ENCODE data around the gene PDCD6IP.
"Not testable (repeated sequence)": the region's sequence is repeated elsewhere in the genome, so short reads cannot be mapped to it uniquely, and the experiment has no call there.

PDCD6IP gene

DNA sequence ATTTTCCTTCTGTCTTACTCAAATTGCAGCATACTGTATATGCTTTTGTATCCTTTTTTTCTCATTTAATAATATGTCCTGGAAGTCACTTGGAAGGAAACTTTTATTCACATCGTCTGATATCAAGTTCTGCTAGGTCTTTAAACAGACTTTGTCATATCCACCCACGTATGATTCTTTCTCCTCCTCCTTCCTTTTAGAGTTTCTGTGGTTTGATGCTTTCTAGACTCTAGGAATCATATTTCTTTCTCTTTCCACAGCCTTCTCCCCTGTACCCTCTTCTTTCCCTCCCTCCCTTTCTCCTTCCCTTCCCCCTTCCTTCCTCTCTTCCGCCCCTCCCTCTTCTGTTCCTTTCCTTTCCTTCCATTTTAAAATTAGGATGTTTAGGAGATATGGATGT, 52.2 kb downstream of the PDCD6IP start:
- DNase-seq = not testable (repeated sequence)

DNA sequence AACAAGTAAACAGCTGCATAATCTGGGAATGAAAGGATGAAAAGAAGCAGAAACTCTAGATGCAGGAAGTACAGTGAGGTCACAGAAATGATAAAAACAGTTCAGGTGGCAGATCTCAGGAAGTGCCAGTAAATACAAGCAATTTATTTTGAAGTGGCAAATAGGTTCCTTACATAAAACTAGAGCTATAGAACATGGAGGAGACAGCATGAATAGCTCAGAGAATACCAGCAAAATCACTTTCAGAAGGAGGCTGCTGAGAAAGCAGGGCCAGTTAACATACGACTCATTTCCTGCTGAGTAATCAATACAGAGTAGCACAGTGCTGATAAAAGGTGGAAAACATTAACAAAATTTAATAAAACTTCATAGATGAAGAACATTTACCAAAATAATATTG, 57.0 kb downstream of the PDCD6IP start:
- not testable (repeated sequence) for DNase-seq

DNA sequence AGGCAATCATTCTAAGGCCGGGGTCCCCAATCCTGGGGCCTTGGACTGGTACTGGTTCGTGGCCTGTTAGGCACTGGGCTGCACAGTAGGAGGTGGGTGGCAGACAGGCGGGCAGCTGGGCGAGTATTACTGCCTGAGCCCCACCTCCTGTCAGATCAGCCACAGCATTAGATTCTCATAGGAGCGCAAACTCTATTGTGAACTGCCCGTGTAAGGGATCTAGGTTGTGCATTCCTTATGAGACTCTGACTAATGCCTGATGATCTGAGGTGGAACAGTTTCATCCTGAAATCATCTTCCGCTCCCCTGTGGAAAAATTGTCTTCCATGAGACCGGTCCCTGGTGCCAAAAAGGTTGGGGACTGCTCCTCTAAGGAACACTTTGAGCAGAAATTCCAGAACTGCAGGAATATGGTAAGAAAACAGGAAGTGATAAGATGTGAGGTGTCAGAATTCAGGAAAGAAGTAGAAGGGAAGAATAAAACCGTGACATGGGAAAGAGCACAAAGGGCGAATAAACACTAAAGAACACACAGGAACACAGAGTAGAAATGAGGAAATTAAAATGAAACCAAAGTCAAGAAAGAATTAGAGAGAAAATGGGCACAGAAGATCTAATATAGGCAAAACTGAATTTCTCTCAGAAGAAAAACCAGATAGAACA, 57.6 kb downstream of the PDCD6IP start:
- DNase-seq = no peak

DNA sequence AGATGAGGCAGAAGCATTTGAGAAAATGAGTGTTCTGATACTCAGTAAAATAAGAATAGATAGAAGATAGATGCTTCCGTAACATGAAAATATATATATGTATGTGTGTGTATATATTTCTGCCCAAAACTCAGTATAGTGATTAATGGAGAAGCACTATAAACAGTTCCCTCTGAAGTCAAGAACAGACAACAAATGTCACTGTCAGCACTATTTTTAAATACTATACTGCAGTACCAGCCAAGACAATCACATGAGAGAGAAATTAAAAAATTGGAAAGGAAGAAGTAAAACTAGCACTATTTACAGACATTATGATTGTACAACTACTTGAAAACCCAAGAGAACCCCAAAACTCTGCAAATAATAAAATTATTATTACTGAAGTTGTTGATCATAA, 59.3 kb downstream of the PDCD6IP start:
- DNase-seq = not testable (repeated sequence)

DNA sequence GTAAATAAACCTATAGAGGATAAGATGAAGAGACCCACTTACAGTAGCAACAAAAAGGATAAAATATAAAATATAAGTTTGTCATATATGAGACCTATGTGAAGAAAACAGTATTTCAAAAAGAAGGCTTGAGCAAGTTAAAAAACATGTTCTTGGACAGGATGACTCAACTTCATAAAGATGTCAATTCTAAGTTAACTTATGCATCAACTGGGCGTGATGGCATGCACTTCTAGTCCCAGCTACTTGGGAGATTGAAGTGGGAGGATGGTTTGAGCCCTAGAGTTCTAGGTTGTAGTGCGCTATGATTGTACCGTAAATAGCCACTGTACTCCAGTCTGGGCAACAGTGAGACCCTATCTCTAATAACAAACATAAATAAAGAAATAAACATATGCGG, 59.7 kb downstream of the PDCD6IP start:
- DNase-seq = no peak

DNA sequence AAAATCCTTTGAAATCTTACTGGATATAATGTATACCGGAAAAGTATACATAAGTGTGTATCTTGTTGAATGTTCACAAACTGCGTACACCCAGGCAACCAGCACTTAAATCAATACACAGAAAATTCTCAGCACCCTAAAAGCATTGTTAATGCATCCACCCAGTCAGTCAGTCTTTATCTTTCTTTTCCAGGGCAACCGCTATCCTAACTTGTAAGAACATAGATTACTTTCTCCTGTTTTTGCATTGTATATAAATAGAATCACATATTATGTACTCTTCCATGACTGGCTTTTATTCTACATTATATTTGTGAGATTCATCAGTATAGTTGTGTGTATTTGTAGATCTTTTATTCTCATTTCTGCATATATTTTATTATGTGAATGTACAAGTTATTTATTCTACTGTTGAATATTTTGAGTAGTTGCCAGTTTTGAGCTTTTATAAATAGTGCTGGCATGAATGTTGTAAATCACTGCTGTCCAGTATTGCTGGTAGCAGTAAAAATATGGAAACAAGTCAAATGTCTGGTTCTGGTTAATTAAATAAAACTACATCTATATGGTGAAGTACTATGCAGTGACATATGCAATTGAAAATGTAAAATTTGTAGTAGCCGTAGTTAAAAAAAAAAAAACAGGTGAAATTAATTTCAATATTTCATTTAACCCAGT, 62.1 kb downstream of the PDCD6IP start:
- DNase-seq = no peak

DNA sequence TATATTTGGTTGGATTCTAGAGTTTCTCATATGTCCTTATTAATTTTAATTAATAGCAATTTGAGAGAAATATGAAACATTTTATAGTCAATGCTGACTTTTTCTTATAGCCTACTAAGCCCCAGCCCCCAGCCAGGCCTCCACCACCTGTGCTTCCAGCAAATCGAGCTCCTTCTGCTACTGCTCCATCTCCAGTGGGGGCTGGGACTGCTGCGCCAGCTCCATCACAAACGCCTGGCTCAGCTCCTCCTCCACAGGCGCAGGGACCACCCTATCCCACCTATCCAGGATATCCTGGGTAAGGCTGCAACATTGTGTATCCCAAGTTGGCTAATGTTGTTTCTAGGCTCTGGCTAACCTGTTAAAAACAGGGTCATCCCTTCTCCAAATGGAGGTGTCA, 66.7 kb downstream of the PDCD6IP start:
- no peak for DNase-seq

DNA sequence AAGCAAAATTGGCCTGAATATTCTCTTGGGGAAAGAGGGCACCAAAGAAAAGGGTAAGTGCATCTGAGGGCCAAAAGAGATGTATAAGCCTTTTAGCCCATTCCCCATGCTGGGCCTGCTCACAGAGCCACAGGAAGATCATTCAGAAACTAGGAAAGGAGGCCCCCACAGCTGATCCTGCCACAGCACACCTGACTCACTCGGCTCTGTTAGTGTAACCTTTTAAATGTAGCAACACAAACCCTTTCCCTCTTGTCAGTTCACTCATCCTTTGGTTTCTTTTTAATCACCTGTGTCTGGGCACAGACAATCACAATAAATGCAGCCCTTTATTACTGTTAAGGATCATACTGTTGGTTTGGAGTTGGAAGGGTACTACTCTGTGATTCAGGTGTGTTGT, 69.9 kb downstream of the PDCD6IP start:
- no peak for DNase-seq

DNA sequence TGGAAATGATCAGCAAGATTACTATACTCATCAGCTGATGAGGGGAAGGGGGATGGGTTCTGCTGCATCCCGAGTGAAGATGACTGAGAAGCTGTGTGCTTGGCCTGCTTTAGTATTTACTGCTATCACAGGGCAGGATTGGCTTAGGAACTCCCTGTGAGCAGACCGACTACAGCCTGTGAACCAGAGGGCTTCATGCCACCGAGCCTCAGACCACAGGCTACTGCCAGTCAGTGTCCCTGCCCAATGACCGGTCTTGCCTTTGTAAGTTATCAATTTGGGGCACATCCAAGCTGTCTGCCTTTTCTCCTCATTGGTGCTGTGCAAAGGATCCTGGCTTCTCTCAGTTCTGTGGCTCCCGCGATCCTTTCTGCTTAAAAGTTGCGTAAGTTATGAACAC, 71.5 kb downstream of the PDCD6IP start:
- no peak for DNase-seq

DNA sequence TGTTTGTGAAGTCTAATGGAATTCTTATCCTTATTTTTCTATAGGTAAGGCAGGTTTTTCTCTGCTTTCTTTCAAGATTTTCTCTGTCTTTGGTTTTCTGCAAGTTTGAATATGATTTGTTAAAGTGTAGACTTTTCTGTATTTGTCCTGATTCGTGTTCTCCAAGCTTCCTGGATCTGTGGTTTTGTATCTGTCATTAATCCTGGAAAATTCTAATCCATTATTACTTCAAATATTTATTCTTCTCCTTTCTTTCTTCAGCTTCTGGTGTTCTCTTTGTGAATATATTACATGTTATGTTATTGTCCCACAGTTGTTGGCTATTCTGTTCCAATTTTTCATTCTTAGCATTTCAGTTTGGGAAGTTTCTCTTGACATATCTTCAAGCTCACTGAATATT, 76.4 kb downstream of the PDCD6IP start:
- no peak for DNase-seq

DNA sequence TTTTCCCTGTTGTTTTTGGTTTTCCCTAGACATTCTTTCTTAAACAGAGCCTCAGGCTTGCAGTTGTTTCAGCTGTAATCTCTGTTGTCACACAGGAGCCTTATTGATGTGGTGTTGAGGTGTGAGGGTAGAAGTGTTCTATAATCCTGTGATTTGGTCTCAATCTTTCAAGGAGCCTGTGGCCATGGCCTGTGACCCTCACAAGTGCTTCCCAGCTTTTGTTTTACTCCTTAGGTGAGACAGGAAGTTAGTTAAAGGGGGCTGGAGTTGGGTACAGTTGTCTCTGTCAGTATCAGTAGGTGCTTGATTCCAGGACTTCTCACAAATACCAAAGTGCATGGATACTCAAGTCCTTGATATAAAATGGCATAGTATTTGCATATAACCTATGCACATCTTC, 77.2 kb downstream of the PDCD6IP start:
- no peak for DNase-seq

DNA sequence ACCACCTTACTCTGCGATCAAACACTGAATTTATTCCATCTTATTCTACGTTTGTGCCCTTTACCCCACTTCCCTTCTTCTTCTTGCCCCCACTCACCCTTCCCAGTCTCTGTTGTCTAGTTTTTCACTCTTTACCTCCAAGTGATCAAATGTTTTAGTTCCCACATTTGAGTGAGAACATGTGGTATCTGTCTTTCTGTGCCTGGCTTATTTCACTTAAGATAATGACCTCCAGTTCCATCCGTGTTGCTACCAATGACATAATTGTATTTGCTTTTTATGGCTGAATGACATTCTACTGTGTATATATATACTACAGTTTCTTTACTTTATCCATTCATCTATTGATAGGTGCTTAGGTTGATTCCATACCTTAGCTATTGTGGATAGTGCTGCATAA, 78.8 kb downstream of the PDCD6IP start:
- no peak for DNase-seq

DNA sequence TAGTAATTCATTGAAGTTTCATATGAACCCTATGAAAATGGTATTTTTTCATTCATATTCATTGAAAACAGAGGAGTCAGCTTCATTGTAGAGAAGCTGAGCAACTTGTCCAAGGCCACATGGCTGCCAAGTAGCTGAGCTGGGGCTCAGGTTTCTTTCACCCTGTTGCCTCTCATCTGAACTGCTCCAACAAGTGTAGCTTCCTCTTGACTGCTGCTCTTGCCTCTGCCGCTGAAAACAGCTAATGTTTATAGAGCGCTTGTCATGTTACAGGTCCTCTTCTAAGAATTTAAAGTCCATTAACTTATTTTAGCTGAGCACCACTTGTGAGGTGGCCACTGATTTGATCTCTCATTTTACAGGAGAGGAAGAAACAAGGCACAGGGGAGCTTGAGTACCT, 81.1 kb downstream of the PDCD6IP start:
- no peak for DNase-seq

DNA sequence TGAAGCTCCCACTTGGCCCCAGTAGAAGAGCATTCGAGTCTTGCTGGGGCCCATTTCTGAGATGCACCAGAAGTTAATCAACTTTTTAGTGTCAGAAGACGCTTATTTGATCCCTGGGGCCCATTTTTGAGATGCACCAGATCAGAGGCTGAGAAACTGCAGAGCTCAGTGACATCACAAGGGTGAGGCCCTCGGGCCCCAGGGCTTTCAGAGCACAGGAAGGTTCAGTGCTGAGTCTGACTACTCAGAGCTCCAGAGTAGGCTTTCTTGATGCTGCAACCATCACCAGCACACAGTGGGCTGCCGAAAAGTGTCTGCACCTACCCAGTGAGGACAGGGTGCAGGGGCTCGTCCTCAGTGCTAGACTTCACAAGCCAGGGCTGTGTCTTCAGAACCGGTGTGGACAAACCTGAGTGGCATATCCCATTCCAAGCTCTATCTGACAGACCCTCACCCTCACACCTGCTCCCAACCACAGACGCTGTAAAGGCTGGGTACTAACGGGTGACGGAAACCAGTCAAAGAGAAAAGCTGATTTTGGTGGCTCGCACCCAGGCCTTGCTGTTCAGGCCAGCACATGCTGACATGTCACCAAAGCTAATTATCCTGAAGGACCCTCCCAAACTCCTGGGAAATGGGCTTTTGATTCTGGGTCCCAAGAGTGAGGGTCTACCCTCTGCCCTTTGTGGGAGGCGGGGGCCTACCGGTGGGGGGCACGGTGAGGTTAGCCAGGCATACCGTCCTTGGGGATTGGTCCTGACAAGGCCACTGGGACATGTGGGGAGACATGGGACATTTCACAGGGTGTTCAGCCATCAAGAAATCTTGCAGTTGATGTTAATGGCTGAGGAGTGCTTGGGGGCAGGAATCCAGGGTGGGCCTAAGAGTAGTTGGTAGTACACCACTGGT, 83.0 kb downstream of the PDCD6IP start:
- no peak for DNase-seq

DNA sequence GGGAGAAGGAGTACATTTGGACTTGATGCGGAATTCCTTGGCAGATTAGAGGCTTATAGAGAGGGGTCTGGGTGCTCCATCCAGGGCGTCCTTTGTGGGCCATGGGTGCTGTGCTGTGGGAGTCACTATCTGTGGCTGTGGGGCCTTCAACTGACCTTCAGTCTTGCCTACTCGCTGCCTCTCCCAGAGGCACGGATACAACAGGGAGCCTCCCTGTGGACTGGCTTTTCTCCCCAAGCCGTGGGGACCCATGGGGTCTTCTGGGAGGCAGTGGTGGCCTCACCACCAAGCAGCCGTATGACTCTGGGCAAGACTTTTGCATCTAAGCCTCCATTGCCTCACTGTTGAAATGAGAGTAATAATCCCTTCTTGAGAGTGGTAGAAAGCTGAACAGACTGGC, 83.9 kb downstream of the PDCD6IP start:
- no peak for DNase-seq

DNA sequence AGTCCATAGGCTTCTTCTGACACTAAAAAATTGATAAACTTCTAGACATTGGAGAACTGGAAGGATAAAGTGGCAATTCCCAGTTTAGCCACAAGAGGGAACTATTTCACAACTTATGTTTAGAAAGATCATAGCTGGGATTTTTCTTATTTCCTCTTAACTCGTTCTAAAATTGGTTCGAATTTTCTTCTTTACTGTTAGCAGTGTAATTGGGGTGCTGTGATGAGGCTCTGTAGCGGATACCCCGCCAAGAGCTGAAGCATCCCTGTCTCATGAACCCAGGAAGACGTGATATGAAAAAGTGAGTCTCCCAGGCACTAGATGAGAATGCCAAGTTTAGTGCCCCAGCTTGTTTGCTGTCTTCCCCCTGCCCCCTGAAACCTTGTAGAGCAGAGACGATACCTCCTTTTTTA, 85.1 kb downstream of the PDCD6IP start:
- no peak for DNase-seq

DNA sequence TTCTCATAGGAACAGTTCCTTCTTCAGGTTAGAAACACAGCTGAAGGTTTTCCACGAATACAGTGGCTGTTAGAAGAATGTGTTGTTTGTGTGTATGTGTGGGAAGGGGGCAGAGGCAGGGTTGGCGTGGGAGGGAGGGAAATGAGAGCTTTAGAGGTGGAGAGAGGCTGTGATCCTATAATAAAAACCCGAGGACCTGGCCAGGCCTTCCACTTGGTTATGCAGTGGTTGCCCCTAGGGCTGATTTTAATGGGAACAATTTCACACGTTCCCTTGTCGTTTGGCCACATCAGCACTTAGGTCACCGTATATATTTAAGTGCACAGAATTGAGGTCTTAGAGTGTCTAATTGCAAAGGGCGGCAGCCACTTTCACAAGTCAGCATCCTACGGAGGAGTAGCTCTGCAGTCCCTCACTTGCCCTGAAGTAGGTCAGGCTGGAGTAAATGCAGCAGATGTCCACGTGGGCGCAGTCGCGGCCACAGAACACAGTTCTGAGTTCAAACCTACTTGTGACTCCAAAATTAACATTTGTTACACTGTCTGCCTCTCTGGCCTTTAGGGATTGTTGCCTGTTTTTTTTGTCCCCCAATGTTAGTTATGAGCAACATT, 85.6 kb downstream of the PDCD6IP start:
- DNase-seq = no peak

DNA sequence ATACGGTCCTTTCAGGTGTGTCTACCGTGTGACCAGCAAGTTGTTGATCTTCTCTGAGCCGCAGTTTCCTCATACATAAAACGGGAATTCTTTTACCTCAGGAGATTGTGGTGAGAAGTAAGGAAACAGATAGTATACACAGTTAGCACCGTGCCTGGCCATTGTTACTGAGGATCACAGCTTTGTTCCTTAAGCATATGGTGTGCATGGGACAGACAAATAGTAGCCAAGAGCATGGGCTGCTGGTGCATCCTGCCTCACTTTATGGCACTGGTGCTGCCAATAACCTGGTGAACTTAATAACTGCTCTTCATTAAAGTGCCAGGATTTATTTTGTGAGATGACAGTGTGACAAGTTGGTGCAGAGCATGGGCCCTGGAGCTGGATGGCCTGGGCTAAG, 86.3 kb downstream of the PDCD6IP start:
- DNase-seq = no peak

DNA sequence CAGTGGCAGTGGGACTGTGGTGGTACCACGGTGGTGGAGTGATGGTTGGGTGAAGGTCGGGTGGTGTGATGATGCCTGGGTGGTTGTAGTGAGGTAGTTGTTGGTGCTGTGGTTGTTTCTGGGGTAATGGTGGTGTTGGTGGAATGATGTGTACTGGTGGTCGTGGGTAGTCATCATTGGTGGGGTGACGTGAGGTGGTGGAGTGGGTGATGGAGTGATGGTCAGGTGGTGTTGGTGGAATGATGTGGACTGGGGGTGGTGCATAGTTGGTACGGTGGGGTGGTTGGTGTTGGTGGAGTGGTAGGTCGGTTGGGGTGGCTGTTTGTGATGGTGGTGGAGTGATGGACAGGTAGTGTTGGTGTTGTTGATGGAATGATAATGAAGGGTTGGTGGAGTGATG, 87.1 kb downstream of the PDCD6IP start:
- no peak for DNase-seq

DNA sequence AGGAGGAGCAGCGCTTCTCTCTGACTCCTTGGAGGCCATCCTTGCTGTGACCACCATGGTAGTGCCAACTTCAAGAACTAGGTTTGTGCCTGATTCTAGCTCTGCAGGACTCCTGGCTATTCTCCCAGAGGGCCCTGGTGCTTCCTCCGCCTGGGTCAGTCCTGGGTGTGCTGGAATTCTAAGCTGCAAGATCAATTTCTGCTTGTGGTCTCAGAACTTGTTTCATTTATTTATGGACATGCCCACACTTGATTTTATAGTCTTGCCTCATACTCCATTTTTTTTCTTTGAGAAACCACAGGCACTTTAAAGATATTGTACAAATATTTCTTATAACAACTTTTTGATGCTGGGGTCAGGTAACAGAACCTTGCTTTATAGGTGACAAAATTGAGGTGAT, 87.6 kb downstream of the PDCD6IP start:
- no peak for DNase-seq

DNA sequence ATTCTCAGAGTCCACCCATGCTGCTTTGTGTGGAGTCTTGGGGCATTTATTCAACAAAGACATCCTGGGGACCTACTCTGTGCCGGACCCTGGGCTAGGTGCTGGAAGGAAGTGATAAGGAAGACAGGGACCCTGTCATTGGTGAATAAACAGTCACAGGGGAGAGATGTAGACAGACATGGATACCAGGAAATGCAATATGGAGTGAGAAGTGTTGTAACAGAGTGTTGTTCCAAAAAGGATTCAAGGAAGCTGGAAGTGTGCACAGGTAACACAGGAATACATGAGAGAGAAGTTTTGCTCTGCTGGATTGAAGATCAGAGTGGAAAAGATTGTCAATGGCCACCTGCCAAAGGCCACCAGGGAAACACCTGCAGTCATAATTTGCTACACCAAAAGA, 89.0 kb downstream of the PDCD6IP start:
- no peak for DNase-seq

DNA sequence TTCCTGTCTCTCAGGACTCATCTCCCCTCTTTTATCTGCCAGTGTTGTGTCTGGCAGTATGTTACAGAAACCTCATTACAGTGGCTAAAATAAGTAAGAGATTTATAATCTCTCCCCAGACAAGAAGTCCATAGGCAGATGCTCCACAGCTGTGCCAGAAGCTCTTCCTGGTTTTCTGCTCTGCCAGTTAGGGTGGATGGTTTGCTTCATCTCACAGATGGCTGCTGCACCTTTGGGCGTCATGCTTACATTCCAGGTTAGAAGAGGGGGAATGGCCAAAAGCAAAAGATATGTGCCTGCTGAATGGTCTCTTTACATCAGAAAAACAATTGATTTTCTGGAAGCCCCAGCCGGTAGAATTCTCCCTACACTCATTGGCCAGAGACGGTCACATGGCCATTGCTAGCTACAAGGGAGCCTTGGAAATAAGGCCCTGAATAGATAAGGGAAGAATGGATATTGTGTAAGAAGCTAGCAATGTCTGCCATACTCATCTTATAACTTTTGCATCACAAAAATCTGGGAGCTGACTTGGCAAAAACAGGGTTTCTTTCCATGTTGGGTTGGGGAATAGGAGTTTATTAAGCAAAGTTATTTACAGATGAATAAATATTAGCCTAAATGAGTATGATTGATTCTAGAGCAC, 91.1 kb downstream of the PDCD6IP start:
- DNase-seq = no peak

DNA sequence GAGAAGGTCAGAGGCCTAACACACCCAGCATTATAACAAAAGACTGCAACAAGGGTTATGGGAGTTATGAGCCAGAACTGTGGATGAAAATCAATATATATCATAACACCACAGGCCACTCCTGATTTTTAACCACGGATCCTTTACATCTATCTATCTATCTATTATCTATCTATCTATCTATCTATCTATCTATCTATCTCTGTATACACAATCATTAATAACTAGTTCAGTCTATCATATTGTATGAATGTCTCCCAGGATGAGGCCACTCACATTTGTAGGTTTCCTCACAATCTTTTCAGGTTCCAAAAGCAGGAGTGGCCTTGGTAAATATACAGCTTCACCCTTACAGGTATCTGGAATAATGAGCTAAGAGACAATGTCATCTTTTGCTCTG, 94.2 kb downstream of the PDCD6IP start:
- no peak for DNase-seq

All from stimulated activated CD8-positive, alpha-beta memory T cell treated with anti-CD3 and anti-CD28 coated beads, Interleukin-4, amount 100 ng/mL, for 48 hours (primary cell).